ENCODE data around the gene IL36B. TPM values are rescaled to one million over a fixed set of nuclear protein-coding genes. Genes with fewer than 3 reads are reported as not detected.

The IL36B gene
- total RNA-seq, 1 donor: not detected

DNA sequence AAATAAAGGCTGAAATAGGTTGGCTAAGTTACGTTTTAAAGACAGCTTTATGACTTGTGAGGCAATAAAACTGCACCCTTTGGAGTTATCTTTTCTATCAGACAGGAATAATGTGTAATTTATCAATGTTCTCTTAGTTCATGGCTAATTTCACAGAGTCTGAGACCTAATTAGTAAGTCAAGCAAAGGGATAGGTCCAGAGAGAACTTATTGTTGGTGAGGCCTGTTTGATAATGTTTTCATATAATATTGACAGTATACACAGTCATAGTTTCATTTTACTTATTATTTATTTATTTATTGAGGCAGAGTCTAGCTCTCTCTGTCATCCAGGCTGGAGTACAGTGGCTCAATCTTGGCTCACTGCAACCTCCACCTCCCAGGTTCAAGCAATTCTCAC, 4.5 kb upstream of the IL36B start:
- TF ChIP-seq, protein P1, sequence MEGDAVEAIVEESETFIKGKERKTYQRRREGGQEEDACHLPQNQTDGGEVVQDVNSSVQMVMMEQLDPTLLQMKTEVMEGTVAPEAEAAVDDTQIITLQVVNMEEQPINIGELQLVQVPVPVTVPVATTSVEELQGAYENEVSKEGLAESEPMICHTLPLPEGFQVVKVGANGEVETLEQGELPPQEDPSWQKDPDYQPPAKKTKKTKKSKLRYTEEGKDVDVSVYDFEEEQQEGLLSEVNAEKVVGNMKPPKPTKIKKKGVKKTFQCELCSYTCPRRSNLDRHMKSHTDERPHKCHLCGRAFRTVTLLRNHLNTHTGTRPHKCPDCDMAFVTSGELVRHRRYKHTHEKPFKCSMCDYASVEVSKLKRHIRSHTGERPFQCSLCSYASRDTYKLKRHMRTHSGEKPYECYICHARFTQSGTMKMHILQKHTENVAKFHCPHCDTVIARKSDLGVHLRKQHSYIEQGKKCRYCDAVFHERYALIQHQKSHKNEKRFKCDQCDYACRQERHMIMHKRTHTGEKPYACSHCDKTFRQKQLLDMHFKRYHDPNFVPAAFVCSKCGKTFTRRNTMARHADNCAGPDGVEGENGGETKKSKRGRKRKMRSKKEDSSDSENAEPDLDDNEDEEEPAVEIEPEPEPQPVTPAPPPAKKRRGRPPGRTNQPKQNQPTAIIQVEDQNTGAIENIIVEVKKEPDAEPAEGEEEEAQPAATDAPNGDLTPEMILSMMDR (IDR thresholded peaks at IDR 0.05; ENCODE audit: insufficient read depth, low read length): no peak
- DNase-seq (ENCODE audit: low read depth): no peak
- H3K4me3 ChIP-seq (ENCODE audit: low read depth, low read length): no peak overlapping the region

DNA sequence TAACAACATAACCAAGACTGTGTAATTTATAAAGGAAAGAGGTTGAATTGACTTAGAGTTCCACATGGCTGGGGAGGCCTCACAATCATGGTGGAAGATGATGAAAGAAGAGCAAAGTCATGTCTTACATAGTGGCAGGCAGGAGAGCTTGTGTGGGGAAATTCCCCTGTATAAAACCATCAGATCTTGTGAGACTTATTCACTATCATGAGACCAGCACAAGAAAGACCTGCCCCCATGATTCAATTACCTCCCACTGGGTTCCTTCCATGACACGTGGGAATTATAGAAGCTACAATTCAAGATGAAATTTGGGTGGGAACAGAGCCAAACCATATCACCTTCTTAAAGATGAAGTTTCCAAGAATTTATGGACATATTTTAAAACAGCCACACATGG, 3.9 kb upstream of the IL36B start:
- no peak overlapping the region for H3K4me3 ChIP-seq (ENCODE audit: low read depth, low read length)
- no peak for DNase-seq (ENCODE audit: low read depth)
- TF ChIP-seq, protein P1 (IDR thresholded peaks at IDR 0.05; ENCODE audit: insufficient read depth, low read length): no peak

DNA sequence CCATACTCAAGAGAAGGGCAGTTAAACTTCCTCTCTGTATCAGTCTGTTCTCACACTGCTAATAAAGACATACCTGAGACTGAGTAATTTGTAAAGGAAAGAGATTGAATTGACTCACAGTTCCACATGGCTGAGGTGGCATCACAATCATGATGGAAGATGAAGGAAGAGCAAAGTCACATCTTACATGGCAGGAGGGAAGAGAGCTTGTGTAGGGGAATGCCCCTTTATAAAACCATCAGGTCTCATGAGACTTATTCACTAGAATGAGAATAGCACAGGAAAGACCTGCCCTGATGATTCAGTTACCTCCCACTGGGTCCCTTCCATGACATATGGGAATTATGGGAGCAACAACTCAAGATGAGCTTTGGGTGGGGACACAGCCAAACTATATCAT, 1.4 kb upstream of the IL36B start:
- H3K4me3 ChIP-seq (ENCODE audit: low read depth, low read length): no peak overlapping the region
- TF ChIP-seq, protein P1 (IDR thresholded peaks at IDR 0.05; ENCODE audit: insufficient read depth, low read length): no peak
- no peak for DNase-seq (ENCODE audit: low read depth)

DNA sequence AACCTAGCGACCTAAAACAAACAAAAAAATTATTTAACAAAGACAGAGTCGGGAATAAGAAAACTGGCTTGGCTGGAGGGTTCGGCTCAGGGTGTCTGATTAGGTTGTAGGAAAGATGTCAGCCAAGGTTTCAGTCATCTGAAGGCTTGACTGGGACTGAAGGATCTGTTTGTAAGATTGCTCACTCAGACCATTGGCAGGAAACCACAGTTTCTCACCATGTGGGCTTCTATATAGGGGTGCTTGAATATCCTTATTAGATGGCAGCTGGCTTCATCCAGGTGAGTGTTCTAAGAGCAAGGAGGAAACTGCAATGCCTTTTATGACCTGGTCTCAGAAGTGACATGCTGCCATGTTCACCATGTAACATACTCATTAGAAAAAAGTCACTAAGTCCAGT, 999 bp upstream of the IL36B start:
- DNase-seq (ENCODE audit: low read depth): no peak
- TF ChIP-seq, protein P1 (IDR thresholded peaks at IDR 0.05; ENCODE audit: insufficient read depth, low read length): no peak
- no peak overlapping the region for H3K4me3 ChIP-seq (ENCODE audit: low read depth, low read length)

DNA sequence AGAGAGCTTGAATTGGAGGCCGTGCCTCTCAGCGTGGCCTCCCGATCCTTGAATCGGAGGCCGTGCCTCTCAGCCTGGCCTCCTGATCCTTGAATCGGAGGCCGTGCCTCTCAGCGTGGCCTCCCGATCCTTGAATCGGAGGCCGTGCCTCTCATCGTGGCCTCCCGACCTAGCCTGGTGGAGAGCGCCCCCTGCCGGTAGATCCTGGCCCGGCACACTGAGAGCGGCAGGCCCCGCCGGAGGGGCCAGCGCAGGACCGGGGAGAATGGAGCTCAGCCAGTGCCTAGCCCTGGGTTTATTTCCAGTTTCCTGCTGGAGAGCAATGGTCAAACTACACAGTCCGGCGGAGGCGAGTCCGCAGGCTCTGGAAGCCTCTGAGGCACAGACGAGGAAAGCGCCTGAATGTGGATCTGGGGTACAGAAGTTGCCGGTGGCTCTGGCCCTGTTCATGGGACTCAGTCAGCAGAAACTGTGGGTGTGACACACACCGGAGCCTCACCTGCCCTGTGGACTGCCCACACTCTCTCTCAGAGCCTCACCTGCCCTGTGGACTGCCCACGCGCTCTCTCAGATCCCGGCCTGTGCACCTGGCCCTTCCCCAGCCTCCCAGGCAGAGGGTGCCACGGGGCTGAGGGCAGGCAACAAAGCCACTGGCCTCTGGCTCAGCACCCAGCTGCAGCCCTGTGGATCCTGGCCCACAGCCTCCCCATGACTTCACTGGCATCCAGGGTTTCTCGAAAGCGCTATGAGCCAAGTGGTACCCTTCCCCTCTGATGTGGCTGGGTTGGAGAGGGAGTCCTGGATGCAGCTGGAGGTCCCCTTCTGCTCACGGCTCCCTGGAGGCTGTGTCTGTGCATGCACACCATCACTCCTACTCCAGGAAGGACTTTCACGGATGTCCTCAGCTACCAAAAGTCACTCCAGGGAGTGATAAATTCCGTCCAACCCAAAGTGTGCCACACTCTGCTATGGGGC, 1.5 kb downstream of the IL36B start:
- no peak for DNase-seq (ENCODE audit: low read depth)
- TF ChIP-seq, protein P1 (IDR thresholded peaks at IDR 0.05; ENCODE audit: insufficient read depth, low read length): no peak
- no peak overlapping the region for H3K4me3 ChIP-seq (ENCODE audit: low read depth, low read length)

DNA sequence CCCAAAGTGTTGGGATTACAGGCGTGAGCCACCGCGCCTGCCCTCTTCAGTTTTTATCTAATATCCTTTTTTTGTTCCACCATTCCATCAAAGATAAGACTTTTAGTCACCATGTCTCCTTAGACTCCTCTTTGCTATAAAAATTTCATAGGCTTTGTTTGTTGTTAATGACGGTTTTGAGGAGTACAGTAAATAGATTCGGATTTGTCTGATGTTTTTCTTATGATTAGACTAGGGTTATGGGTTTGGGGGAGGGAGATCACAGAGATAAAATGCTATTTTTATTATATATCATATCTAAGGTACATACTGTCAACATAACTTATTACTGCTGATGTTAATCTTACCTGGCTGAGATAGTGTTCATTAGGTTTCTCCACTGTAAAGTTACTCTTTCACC, 6.2 kb downstream of the IL36B start:
- TF ChIP-seq, protein P1 (IDR thresholded peaks at IDR 0.05; ENCODE audit: insufficient read depth, low read length): no peak
- DNase-seq (ENCODE audit: low read depth): no peak
- H3K4me3 ChIP-seq (ENCODE audit: low read depth, low read length): no peak overlapping the region
